SU-DHL-6 (cell line): ENCODE data around the gene MTMR2.

ENCODE experiments used
- H2AFZ ChIP-seq: fragments of 200-600 bp; sonication (generic); 2 replicates; pipeline ENCODE4 v1.6.1; 2014; ENCODE audit warnings: low read depth, mild to moderate bottlenecking, moderate library complexity, mixed read lengths, antibody characterized with exemption, low read length; ENCODE audit not compliant: severe bottlenecking
- H3F3A ChIP-seq: fragments of 200-600 bp; shearing (Covaris generic); 2 replicates; pipeline ENCODE4 v1.6.0; 2016; ENCODE audit warnings: antibody characterized with exemption, mild to moderate bottlenecking; ENCODE audit not compliant: insufficient read depth
- H3K27ac ChIP-seq: fragments of 200-600 bp; sonication (generic); 2 replicates; pipeline ENCODE4 v1.5.1; 2016; ENCODE audit warnings: low read depth, mild to moderate bottlenecking, low read length, moderate library complexity, mixed read lengths
- H3K27me3 ChIP-seq: fragments of 200-600 bp; sonication (generic), shearing (Covaris generic); 2 replicates; pipeline ENCODE4 v1.6.0; 2014; ENCODE audit warnings: mild to moderate bottlenecking, low read length
- H3K36me3 ChIP-seq: fragments of 200-600 bp; sonication (generic); 2 replicates; pipeline ENCODE4 v1.6.1; 2014; ENCODE audit warnings: mild to moderate bottlenecking, low read length, mixed read lengths
- H3K4me2 ChIP-seq: fragments of 300-600, 200-600 bp; shearing (Covaris generic), sonication (generic); 2 replicates; pipeline ENCODE4 v1.6.0; 2014; ENCODE audit warnings: low read length, low read depth, mild to moderate bottlenecking; ENCODE audit not compliant: poor library complexity, severe bottlenecking
- H3K4me3 ChIP-seq: fragments of 200-600 bp; sonication (generic); 2 replicates; pipeline ENCODE4 v1.5.1; 2014; ENCODE audit warnings: antibody characterized with exemption, low read length, mild to moderate bottlenecking, mixed read lengths; ENCODE audit not compliant: insufficient read depth, poor library complexity, severe bottlenecking
- H3K79me2 ChIP-seq: fragments of 200-600 bp; sonication (generic); 2 replicates; pipeline ENCODE4 v1.6.1; 2014; ENCODE audit warnings: mild to moderate bottlenecking, low read length, moderate library complexity; ENCODE audit not compliant: insufficient read depth
- H3K9ac ChIP-seq: fragments of 200-600 bp; sonication (generic); 2 replicates; pipeline ENCODE4 v1.7.0; 2014; ENCODE audit warnings: mild to moderate bottlenecking, low read length
- H3K9me2 ChIP-seq: fragments of 200-600 bp; sonication (generic); replicated peaks from 2 replicates; pipeline ENCODE4 v1.6.1; 2014; ENCODE audit warnings: low read length; ENCODE audit not compliant: insufficient read depth
- H3K9me3 ChIP-seq: fragments of 200-600 bp; sonication (generic); 2 replicates; pipeline ENCODE4 v1.6.1; 2014; ENCODE audit warnings: low read length, mixed read lengths; ENCODE audit not compliant: insufficient read depth
- H4K20me1 ChIP-seq: fragments of 200-600 bp; sonication (generic); 2 replicates; pipeline ENCODE4 v1.6.1; 2014; ENCODE audit warnings: low read depth, mild to moderate bottlenecking, antibody characterized with exemption, low read length, moderate library complexity, mixed read lengths
- EZH2phosphoT487 ChIP-seq: fragments of 200-600 bp; sonication (generic), shearing (Covaris generic); conservative IDR thresholded peaks from 2 replicates; pipeline ENCODE4 v1.6.1; 2018; ENCODE audit warnings: mild to moderate bottlenecking, antibody characterized with exemption, low read length, moderate library complexity, mixed read lengths
- TF ChIP-seq, protein P1 (sequence below): fragments of 200-600 bp; sonication (generic); IDR thresholded peaks from one replicate; pipeline ENCODE4 v1.5.1; 2017; ENCODE audit warnings: antibody characterized with exemption, mild to moderate bottlenecking, low read length, moderate library complexity; ENCODE audit not compliant: insufficient read depth, poor library complexity, severe bottlenecking

Gene MTMR2

DNA sequence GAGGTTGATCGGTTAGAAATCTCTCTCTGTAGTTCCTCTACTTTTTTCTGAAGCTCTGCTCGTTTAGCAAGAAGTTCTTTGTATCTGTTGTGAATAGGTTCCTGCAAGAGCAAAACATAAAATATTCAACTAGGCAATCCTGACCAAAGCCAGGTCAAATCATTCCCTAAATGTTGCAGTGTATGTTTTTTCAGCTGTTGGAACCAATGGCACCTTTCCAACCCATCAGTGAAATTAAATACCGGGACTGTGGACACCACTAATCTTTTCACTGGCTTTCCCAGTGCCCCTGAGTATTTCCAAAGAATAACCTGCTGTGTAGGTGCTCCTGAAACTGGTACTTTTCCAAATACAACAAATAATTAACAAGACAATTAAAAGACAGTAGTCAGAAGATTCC is 88.6 kb downstream of the MTMR2 start:
- Histone ChIP-seq H3F3A (0 out of 2 replicates have a peak, but pooled peaks cover 2% of the 10 kb centered on the region), H3K9me3 (no peaks in the 10 kb centered on the region), H3K36me3 (peaks cover 49% of the 10 kb centered on the region; the same call in 1 of the 2 replicates), H4K20me1 (no peaks in the 10 kb centered on the region), H3K4me2 (no peak overlapping the region), H3K27me3 (no peaks in the 10 kb centered on the region), H3K9me2 (no peaks in the 10 kb centered on the region), H3K79me2 (no peaks in the 10 kb centered on the region), H3K27ac (no peak overlapping the region), H3K4me3 (no peak overlapping the region), H3K9ac (no peak overlapping the region), H2AFZ (no peak overlapping the region)
- TF ChIP-seq EZH2phosphoT487: no peak
- TF ChIP-seq, protein P1, sequence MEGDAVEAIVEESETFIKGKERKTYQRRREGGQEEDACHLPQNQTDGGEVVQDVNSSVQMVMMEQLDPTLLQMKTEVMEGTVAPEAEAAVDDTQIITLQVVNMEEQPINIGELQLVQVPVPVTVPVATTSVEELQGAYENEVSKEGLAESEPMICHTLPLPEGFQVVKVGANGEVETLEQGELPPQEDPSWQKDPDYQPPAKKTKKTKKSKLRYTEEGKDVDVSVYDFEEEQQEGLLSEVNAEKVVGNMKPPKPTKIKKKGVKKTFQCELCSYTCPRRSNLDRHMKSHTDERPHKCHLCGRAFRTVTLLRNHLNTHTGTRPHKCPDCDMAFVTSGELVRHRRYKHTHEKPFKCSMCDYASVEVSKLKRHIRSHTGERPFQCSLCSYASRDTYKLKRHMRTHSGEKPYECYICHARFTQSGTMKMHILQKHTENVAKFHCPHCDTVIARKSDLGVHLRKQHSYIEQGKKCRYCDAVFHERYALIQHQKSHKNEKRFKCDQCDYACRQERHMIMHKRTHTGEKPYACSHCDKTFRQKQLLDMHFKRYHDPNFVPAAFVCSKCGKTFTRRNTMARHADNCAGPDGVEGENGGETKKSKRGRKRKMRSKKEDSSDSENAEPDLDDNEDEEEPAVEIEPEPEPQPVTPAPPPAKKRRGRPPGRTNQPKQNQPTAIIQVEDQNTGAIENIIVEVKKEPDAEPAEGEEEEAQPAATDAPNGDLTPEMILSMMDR: no peak

DNA sequence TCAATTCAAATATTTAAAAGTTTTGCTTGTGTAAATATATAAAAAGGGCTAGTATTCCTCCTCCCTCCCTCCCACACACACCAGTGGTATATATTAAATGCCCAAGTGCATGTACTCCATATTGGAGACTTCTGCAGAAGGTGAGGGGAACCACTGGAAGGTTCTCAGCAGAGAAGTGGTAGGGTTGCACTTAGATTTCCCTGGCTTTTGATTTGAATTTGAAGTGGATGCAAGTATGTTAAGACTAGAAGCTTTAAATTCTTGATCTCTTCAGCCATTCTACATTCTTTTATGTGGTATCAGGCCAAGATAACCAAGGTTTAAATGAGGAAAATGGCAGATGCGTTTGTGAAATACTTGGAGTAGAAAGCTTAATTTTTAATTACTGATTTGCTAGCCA is 90.5 kb downstream of the MTMR2 start:
- H3K27me3 ChIP-seq: no peaks in the 10 kb centered on the region
- H3K4me2 ChIP-seq: no peak overlapping the region
- H3K4me3 ChIP-seq: no peak overlapping the region
- TF ChIP-seq EZH2phosphoT487: no peak
- TF ChIP-seq, protein P1: no peak
- H3K9me3 ChIP-seq: no peaks in the 10 kb centered on the region
- H3K79me2 ChIP-seq: no peaks in the 10 kb centered on the region
- H3K27ac ChIP-seq: no peak overlapping the region
- H3K36me3 ChIP-seq: peaks cover 55% of the 10 kb centered on the region
- H3F3A ChIP-seq: peaks cover 9% of the 10 kb centered on the region; the same call in 1 of the 2 replicates
- H3K9me2 ChIP-seq: no peaks in the 10 kb centered on the region
- H2AFZ ChIP-seq: no peak overlapping the region
- H3K9ac ChIP-seq: no peak overlapping the region
- no peaks in the 10 kb centered on the region for H4K20me1 ChIP-seq

DNA sequence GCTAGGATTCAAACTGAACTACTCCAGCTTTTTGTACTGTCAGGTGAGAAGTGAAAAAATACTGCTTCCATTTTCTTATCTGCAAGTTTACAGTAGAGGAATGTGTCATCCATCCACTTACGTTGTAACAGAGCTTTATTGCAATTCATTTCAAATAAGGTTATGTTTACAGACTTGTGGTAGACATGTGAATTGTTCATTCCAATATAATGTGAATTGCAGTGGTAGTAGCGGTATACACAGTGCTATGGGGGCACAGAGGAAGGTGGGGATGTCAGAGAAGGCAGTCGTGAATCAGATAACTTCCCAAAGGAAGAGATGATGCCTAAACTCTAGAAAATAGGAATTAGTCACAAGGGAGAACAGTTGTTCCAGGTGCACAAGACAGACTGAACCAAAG is 91.1 kb downstream of the MTMR2 start:
- no peak overlapping the region for H3K9ac ChIP-seq
- no peak overlapping the region for H3K4me2 ChIP-seq
- H3K4me3 ChIP-seq: no peak overlapping the region
- no peaks in the 10 kb centered on the region for H4K20me1 ChIP-seq
- H3K27me3 ChIP-seq: no peaks in the 10 kb centered on the region
- no peak overlapping the region for H2AFZ ChIP-seq
- H3K36me3 ChIP-seq: peaks cover 60% of the 10 kb centered on the region
- H3K27ac ChIP-seq: no peak overlapping the region
- TF ChIP-seq, protein P1: no peak
- no peak for TF ChIP-seq EZH2phosphoT487
- H3K9me2 ChIP-seq: no peaks in the 10 kb centered on the region
- H3K79me2 ChIP-seq: no peaks in the 10 kb centered on the region
- H3K9me3 ChIP-seq: no peaks in the 10 kb centered on the region
- H3F3A ChIP-seq: peaks cover 9% of the 10 kb centered on the region; the same call in 1 of the 2 replicates
